Measurements from ENCODE around the gene MGRN1.

The MGRN1 gene

DNA sequence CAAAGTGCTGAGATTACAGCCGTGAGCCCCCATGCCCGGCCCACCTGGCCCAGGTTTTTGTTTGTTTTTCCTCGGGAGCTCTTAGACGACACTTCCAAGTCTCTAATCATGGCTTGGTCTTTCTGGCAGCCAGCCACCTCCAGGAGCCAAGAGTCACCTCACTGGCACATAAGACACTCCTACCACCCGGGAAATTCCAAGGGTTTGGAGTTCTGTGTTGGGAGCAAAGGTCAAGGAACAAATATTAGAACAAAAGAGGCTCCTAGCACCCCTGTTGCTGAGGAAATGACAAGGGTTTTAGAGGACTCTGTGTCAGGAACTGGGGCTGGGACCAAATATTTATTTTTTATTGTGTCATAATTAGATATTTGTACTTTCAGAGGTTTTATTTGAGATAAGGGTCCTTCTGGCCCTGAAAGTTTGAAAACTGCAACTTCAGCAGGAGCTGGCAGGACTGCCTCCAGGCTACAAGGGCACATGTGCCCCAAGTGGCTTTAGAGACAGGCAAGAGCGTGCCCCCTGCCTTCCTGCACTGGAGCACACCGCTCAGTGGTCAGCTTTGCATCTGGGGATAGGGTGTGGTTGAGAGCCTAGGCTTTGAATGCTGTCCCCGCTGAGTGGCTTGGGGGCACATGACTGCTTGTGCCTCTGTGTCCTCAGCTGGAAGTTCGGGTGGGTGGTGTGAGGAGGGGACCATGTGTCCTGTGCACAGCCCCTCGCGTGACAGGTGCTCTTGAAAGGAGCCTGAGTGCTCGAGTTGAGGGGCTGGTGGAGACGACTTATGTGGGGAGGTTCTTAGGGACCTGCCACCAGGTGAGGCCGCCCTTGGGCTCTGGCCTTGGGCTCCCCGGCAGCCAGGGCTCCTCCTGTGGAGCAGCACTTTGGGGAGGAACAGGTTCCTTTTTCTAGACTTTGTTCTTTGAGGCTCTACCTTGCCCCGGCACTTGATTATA is 29.7 kb downstream of the MGRN1 start:
- DNase-seq (ENCODE audit: low spot score), result no peak

DNA sequence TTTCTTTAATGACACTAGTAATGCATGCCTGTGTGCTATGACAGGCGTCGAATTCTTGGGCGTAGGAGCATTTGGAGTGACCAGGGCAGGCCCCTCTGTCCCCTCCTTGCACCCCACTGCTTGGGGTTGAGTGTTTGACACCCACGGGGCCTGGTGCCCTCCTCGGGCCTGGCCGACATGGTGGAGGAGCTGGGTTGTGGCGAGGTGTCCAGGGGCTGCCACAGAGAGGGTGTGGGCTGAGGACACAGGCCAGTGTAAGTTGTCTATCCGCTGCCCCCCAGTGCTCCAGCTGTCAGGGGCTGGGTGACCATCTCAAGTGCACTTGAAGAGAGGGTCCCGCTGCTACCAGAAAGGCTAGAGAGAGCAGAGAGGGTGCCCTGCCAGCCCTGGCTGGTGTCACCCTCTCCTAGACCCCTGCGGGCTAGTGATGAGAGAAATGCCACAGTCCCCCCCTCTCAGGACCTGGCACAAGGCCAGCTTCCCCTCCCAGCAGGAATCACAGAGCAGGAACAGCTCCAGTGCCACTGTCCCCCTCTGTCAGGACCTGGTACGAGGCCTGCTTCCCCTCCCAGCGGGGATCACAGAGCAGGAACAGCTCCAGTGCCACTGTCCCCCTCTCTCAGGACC is 30.5 kb downstream of the MGRN1 start:
- DNase-seq (ENCODE audit: low spot score), result no peak

DNA sequence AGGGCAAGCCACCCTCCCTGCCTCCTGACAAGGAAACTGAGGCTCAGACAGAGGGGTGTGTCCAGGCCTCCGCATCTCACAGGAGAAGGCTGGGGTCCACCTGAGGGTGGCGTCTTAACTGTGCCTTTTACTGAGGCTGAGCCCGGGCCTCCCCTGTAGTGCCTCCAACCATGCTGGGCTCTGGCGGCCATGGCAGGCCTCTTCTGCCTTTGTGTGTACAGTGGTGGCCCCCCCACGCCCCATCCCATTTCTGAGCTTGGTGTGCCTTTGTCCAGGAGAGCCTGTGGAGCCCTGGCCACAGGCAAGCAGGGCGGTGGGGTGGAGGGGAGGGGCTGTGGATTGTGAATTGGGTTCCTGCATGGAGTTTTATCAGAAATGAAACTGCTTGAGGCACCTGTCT is 31.2 kb downstream of the MGRN1 start:
- DNase-seq (ENCODE audit: low spot score), result no peak

DNA sequence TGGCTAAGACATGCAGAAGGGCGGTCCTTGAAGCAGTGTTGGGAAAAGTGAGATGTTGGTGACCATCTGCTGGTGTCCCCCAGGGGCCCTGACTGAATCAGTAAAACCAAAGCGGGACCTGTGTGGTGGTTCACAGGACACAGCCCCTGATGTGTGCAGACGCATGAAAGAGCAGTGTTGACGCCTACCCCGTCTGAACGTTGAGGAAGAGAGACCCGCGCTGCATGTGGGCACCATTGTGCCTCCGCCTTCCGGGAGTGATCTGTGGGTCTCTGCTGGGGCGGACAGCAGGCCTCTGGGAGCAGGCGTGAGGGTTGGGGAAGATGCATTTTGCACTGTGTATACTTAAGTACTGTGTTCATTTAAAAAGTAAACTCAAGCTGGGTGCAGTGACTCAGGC is 31.6 kb downstream of the MGRN1 start:
- no peak for DNase-seq (ENCODE audit: low spot score)

DNA sequence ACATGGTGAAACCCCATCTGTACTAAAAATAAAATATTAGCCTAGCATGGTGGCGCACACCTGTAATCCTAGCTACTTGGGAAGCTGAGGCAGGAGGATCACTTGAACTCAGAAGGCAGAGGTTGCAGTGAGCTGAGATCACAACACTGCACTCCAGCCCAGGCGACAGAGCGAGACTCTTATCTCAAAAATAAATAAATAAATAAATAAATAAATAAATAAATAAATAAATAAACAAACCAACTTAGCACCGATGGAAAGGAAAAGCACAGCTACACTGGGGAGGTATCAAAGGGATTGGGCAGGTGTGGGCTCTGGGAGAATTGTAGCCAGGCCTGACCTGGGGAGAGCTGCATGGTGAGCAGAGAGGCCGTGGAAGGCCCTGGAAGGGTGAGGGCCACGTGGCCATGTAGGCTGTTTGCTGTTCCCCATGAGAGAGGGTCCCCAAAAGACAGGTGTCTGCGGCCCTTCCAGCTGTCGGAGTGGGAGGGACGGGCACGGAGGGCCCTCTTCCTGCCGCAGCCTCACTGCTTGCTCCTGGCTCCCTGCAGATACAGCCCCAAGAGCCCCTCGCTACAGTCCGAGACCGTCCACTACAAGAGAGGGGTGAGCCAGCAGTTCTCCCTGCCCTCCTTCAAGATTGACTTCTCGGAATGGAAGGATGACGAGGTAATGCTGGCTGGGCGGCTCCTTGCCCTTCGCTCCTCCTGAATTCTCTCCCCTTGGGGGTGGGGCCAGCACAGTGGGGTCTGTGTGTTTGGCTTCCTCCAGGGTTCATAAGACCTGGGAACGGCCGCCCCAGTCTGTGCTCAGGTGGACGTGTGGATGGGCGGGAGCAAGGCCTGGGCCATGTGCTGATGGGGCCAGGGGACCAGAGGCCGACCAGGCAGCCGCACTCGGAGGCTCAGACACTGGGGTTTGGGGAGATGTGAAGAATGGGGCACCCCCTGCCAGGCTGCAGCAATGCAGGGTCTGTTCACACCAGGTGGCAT is 32.4 kb downstream of the MGRN1 start:
- no peak for DNase-seq (ENCODE audit: low spot score)

GRCh38 chr16:4659363-4660353 is 35.0 kb downstream of the MGRN1 start:
- DNase-seq (ENCODE audit: low spot score), result no peak

GRCh38 chr16:4660454-4661007 is 35.9 kb downstream of the MGRN1 start:
- peak; percentile 63 for DNase-seq (ENCODE audit: low spot score)

GRCh38 chr16:4661661-4662060 is 37.0 kb downstream of the MGRN1 start:
- DNase-seq (ENCODE audit: low spot score), result no peak

DNA sequence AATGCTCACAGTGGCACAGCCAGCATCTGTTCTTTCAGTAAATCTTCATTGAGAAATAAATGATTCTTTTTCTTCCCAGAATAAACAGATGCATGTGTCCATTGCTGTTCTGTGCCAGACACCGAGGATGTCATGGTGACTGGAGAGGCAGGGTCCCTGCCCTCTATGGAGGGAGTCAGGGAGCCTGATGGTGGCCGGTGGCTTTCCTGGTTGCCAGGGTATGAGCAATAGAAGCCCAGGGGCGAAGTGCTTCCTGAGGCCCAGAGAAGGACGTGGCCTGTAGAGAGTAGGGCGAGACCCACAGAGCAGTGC is 38.8 kb downstream of the MGRN1 start:
- DNase-seq (ENCODE audit: low spot score), result no peak

DNA sequence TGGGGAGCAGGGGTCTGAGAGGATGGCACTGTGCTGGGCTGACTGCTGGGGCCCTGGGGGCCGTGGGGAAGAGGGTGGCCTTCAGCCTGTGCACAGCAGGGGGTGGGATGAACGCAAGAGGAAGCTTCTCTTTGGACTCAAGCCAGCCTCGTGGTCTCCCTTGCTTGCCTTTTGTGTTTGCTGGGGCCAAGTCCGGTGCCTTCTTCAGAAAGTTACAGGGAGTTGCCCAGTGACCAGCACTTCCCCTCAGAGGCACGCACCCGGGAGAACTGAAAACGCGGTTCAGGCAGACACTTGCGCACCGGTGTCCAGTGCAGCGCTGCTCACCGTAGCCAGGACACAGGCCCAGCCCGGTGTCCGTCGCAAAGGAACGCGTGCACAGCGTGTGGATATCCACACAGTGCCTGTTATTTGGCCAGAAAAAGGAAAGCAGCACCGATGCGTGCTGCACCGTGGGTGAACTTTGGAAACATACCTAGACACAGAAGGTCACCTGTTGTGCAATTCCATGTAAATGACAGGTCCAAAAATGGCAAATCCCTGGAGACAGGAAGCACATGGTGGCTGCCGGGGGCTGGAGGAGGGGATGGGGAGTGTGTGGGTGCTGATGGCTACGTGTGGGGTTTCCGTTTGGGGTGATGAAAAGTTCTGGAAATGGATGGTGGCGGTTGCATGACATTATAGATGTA is 39.3 kb downstream of the MGRN1 start:
- no peak for DNase-seq (ENCODE audit: low spot score)

GRCh38 chr16:4664538-4665418 is 40.2 kb downstream of the MGRN1 start:
- no peak for DNase-seq (ENCODE audit: low spot score)

DNA sequence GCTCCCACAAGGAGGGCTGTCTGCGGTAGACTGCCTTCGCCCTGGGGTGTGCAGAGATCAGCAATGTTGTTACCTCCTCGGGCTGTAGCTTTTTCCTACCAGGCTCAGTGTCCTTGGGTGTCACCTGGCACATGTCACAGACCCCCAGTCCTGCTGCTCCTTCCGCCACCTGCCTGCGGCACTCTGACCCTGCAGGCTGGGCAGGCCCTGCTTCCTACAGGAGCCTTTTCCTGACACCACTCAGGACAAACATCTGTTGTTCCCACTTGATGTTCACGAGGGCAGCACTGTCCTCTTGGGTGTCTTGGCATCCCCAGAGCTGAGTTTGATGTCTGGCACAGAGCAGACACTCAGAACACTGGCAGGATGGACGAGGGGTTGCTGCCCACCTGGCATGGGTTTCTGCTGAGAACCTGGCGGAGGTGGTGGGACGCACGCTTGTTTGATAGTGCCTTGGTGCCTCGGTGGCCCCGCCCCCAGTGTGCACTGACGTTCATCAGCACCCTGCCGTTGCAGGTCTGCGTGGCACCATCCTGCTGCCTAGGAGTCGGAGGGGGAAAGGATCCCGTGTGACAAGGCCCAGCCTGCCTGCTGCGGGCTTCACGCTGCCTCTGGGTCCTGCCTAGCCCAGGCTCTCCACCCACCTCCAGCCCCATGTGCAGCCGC is 42.0 kb downstream of the MGRN1 start:
- no peak for DNase-seq (ENCODE audit: low spot score)

DNA sequence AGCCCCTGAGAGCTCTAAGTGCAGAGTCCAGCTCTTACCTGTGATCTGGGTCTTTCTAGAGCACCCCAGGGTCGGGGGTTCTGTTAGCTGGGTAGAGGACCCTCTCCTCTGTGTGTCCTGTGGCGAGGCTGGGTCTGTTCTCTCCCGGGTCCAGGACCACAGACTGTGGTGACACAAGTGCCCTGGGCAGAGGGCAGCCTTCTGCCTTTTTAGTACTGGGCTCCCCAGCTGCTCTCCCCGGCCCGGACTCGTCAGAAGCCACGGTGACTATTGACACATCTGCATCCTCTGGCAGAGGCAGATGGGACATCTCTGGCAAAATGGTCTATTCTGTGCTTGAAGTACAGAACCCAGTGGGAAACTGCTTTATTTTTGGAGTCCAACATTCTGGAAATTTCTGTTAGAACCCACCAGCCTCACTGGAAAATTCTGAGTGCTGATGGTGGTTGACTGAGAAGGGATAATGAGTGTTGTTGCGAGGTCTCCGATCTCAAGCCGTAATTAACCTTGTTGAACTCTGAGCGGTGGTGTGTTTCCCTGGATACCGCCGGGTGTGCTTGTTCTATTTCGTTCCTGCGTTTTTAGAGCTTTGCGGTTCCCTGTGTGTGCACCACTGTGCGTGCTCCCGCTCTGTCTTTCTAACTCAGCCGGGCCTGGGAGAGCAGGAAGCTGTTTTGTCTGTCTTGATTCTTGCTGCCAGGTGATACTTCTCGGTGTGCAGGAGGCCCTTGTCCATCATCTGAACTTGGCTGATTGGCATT is 42.8 kb downstream of the MGRN1 start:
- no peak for DNase-seq (ENCODE audit: low spot score)

GRCh38 chr16:4668313-4668960 is 43.8 kb downstream of the MGRN1 start:
- DNase-seq (ENCODE audit: low spot score), result no peak

DNA sequence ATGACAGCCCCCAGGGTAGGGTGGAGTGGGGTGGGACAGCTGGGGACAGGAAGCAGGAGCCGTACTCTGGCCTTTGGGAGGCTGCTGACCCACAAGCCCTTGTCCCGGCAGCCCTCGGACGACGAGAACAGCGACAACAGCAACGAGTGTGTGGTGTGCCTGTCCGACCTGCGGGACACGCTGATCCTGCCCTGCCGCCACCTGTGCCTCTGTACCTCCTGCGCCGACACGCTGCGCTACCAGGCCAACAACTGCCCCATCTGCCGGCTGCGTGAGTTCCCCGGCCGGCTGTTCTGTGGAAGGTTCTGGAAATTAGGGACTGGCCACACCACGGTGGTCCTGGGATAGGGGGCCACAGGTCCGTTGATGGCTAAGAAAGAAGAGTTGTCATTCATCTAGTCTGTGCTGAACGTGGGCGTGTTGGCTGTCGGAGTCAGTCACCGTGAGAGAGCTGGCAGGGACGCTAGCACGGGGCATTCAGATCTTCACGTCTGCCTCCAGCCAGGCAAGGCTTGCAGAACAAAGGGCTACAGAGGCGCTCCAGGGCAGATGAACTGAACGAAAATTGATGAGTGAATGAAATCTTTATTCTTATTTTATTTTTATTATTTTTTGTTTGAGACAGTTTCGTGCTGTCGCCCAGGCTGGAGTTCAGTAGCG is 48.9 kb downstream of the MGRN1 start:
- DNase-seq (ENCODE audit: low spot score), result no peak

DNA sequence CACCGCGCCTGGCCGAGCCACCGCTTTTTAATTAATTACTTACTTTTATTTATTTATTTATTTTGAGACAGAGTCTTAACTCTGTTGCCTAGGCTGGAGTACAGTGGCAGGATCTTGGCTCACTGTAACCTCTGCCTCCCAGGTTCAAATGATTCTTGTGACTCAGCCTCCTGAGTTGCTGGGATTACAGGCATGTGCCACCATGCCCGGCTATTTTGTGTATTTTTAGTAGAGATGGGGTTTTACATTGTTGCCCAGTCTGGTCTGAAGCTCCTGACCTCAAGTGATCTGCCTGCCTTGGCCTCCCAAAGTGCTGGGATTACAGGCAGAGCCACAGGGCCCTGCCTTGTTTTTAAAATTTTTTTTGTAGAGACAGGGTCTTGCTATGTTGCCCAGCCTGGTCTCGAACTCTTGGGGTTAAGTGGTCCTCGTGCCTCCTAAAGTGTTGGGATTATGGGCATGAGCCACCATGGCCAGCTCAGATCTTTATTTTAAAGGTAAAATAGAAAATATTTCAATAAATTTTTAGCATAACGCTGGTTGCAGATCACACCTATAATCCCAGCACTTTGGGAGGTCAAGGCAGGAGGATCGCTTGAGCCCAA is 50.4 kb downstream of the MGRN1 start:
- DNase-seq (ENCODE audit: low spot score), result no peak

Data from AG08395 (cell line).